Ascending aorta (tissue), 2 donors: ENCODE results near the gene AKAP5. TPM values are rescaled to one million over a fixed set of nuclear protein-coding genes. Genes with fewer than 3 reads are reported as not detected.

Experiments
- DNase-seq, 2 donors: peaks; one replicate each; pipeline ENCODE4 v3.0.0-alpha.2; 2019; ENCODE audit warnings: low spot score in 2 of 2
- H3K27ac ChIP-seq, 2 donors: fragments of 200-600 bp; sonication (generic); one replicate each; pipeline ENCODE4 v1.5.1; 2016 to 2017; ENCODE audit warnings: mild to moderate bottlenecking in 1 of 2
- H3K27me3 ChIP-seq: fragments of 200-600 bp; sonication (generic); one replicate; pipeline ENCODE4 v1.5.1; 2017
- H3K36me3 ChIP-seq, 2 donors: fragments of 200-600 bp; sonication (generic); one replicate each; pipeline ENCODE4 v1.5.1; 2016
- H3K4me1 ChIP-seq, 2 donors: fragments of 200-600 bp; sonication (generic); one replicate each; pipeline ENCODE4 v1.5.1; 2016 to 2017; ENCODE audit warnings: mild to moderate bottlenecking in 1 of 2
- H3K4me3 ChIP-seq, 2 donors: fragments of 200-600 bp; sonication (generic); one replicate each; pipeline ENCODE4 v1.5.1; 2016 to 2017; ENCODE audit warnings: mild to moderate bottlenecking in 1 of 2
- H3K9me3 ChIP-seq, 2 donors: fragments of 200-600 bp; sonication (generic); one replicate each; pipeline ENCODE4 v1.5.1; 2016
- intact Hi-C: fragments of 100-400 bp; cut with DNase I; formaldehyde crosslinking; loops from one replicate; pipeline ENCODE4 v1.15.1; 2023
- total RNA-seq: library from RNA; depleted of rRNA; stranded (reverse); fragments of >200 nt; gene quantifications from one replicate; pipeline ENCODE4 v1.1.0, GENCODE V29; 2016
- TF ChIP-seq, protein P1 (sequence below), 3 experiments: fragments of 200-600 bp in 2 of 3; fragments of 450-650 bp in 1 of 3; sonication (generic) in 2 of 3; IDR thresholded peaks; one replicate each; pipeline ENCODE4 v1.5.1; 2016 to 2019; ENCODE audit warnings: antibody characterized with exemption in 3 of 3, mild to moderate bottlenecking in 1 of 3, moderate library complexity in 1 of 3

Gene AKAP5
- total RNA-seq, 1 donor from 2014 or later = 0.11 TPM

- TF ChIP-seq, protein P1, sequence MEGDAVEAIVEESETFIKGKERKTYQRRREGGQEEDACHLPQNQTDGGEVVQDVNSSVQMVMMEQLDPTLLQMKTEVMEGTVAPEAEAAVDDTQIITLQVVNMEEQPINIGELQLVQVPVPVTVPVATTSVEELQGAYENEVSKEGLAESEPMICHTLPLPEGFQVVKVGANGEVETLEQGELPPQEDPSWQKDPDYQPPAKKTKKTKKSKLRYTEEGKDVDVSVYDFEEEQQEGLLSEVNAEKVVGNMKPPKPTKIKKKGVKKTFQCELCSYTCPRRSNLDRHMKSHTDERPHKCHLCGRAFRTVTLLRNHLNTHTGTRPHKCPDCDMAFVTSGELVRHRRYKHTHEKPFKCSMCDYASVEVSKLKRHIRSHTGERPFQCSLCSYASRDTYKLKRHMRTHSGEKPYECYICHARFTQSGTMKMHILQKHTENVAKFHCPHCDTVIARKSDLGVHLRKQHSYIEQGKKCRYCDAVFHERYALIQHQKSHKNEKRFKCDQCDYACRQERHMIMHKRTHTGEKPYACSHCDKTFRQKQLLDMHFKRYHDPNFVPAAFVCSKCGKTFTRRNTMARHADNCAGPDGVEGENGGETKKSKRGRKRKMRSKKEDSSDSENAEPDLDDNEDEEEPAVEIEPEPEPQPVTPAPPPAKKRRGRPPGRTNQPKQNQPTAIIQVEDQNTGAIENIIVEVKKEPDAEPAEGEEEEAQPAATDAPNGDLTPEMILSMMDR (IDR thresholded peaks at IDR 0.05) = no peak
- peaks cover 0 to 5% of the 10 kb centered on the region in 2 donors for H3K36me3 ChIP-seq
- DNase-seq = no peak
- no peak overlapping the region for H3K27ac ChIP-seq
- intact Hi-C loops = no loop called here
- H3K4me3 ChIP-seq = no peak overlapping the region
- H3K4me1 ChIP-seq = no peaks in the 10 kb centered on the region
- no peaks in the 10 kb centered on the region for H3K9me3 ChIP-seq
- H3K27me3 ChIP-seq = no peaks in the 10 kb centered on the region
Observed at GRCh38 chr14:64475585-64476273, 10.4 kb downstream of the AKAP5 start.

DNA sequence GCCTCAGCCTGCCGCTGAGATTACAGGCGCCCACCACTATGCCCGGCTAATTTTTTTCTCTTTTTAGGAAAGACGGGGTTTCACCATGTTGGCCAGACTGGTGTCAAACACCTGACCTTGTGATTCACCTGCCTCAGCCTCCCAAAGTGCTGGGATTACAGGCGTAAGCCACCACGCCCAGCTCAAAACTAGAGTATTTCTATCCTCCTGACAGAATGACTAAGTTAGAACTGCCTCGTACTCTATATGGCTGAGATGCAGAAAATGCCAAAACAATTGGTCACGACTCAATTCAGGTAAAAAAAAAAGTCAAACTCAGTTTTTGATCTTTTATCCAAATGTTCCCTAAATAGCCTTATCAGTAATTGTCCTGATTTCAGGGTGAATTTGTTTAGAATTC lies 11.1 kb downstream of the AKAP5 start:
- Histone ChIP-seq H3K27me3 (no peaks in the 10 kb centered on the region), H3K4me1 (no peaks in the 10 kb centered on the region), H3K36me3 (peaks cover 0 to 5% of the 10 kb centered on the region in 2 donors), H3K9me3 (no peaks in the 10 kb centered on the region), H3K4me3 (no peak overlapping the region), H3K27ac (no peak overlapping the region)
- TF ChIP-seq, protein P1 (IDR thresholded peaks at IDR 0.05) = no peak
- intact Hi-C loops = no loop called here
- DNase-seq = no peak

- Histone ChIP-seq H3K36me3 (peaks cover 0 to 5% of the 10 kb centered on the region in 2 donors), H3K9me3 (no peaks in the 10 kb centered on the region), H3K27me3 (no peaks in the 10 kb centered on the region), H3K4me3 (no peak overlapping the region), H3K27ac (peak overlapping the region in 1 of 2 donors; percentile 18), H3K4me1 (no peaks in the 10 kb centered on the region)
- no peak for DNase-seq
- intact Hi-C loops = loop anchor here (1.0 kb wide), 2 partner anchors 48 to 134 kb away; no protein-coding TSS in a partner anchor
- TF ChIP-seq, protein P1 (IDR thresholded peaks at IDR 0.05) = peak in 2 of 3 experiments; percentile 48 to 63
Observed at GRCh38 chr14:64478634-64479250, 13.4 kb downstream of the AKAP5 start.

GRCh38 chr14:64488590-64489099 lies 23.3 kb downstream of the AKAP5 start:
- intact Hi-C loops = no loop called here
- no peak for DNase-seq
- no peaks in the 10 kb centered on the region for H3K9me3 ChIP-seq
- no peak overlapping the region for H3K4me3 ChIP-seq
- no peak overlapping the region for H3K27ac ChIP-seq
- TF ChIP-seq, protein P1 (IDR thresholded peaks at IDR 0.05) = no peak
- H3K27me3 ChIP-seq = no peaks in the 10 kb centered on the region
- H3K36me3 ChIP-seq = peaks cover 29 to 51% of the 10 kb centered on the region in 2 donors
- no peaks in the 10 kb centered on the region for H3K4me1 ChIP-seq

GRCh38 chr14:64491637-64492036 lies 26.3 kb downstream of the AKAP5 start:
- peaks cover 23 to 43% of the 10 kb centered on the region in 2 donors for H3K36me3 ChIP-seq
- TF ChIP-seq, protein P1 (IDR thresholded peaks at IDR 0.05) = no peak
- no peaks in the 10 kb centered on the region for H3K9me3 ChIP-seq
- no peak overlapping the region for H3K4me3 ChIP-seq
- H3K27ac ChIP-seq = no peak overlapping the region
- no peaks in the 10 kb centered on the region for H3K4me1 ChIP-seq
- no peaks in the 10 kb centered on the region for H3K27me3 ChIP-seq
- DNase-seq = no peak
- intact Hi-C loops = no loop called here
